Activated naive CD4-positive, alpha-beta T cell treated with anti-CD3 and anti-CD28 coated beads, Interleukin-2, amount 50 U/mL, for 16 hours (primary cell): ENCODE data around the gene UBAP1.
"Not testable (repeated sequence)": the region's sequence is repeated elsewhere in the genome, so short reads cannot be mapped to it uniquely, and the experiment has no call there.

Experiments used
- DNase-seq: peaks from one replicate; pipeline ENCODE4 v3.0.0-alpha.2; 2020

Gene UBAP1

GRCh38 chr9:34179213-34180136 is 632 bp downstream of the UBAP1 start:
- DNase-seq = no peak

GRCh38 chr9:34185778-34186551 is 7.1 kb downstream of the UBAP1 start:
- DNase-seq = no peak

GRCh38 chr9:34187891-34188240 is 9.0 kb downstream of the UBAP1 start:
- DNase-seq = no peak

- no peak for DNase-seq
Observed at GRCh38 chr9:34190996-34191892, 12.4 kb downstream of the UBAP1 start.

GRCh38 chr9:34195143-34195542 is 16.3 kb downstream of the UBAP1 start:
- no peak for DNase-seq

GRCh38 chr9:34197286-34197685 is 18.4 kb downstream of the UBAP1 start:
- DNase-seq = not testable (repeated sequence)

- DNase-seq = no peak
Observed at GRCh38 chr9:34197756-34198711, 19.2 kb downstream of the UBAP1 start.

- no peak for DNase-seq
Observed at GRCh38 chr9:34200092-34200491, 21.2 kb downstream of the UBAP1 start.

GRCh38 chr9:34203275-34203991 is 24.6 kb downstream of the UBAP1 start:
- no peak for DNase-seq

GRCh38 chr9:34203992-34204635 is 25.3 kb downstream of the UBAP1 start:
- no peak for DNase-seq

GRCh38 chr9:34205102-34205501 is 26.3 kb downstream of the UBAP1 start:
- no peak for DNase-seq

- no peak for DNase-seq
Observed at GRCh38 chr9:34206561-34206960, 27.7 kb downstream of the UBAP1 start.

GRCh38 chr9:34211395-34211794 is 32.6 kb downstream of the UBAP1 start:
- DNase-seq = no peak

- not testable (repeated sequence) for DNase-seq
Observed at GRCh38 chr9:34214354-34215000, 35.6 kb downstream of the UBAP1 start.

- DNase-seq = no peak
Observed at GRCh38 chr9:34216325-34216724, 37.5 kb downstream of the UBAP1 start.

GRCh38 chr9:34217015-34217414 is 38.2 kb downstream of the UBAP1 start:
- not testable (repeated sequence) for DNase-seq

- no peak for DNase-seq
Observed at GRCh38 chr9:34218446-34218845, 39.6 kb downstream of the UBAP1 start.

- no peak for DNase-seq
Observed at GRCh38 chr9:34219421-34219820, 40.6 kb downstream of the UBAP1 start.

- DNase-seq = no peak
Observed at GRCh38 chr9:34220218-34220617, 41.4 kb downstream of the UBAP1 start.

- DNase-seq = no peak
Observed at GRCh38 chr9:34224349-34224748, 45.5 kb downstream of the UBAP1 start.
